ENCODE results near the gene SERPINB1. TPM values are rescaled to one million over a fixed set of nuclear protein-coding genes. Genes with fewer than 3 reads are reported as not detected.
A peak's percentile ranks its signal among the peaks of the same experiment; 100 is the strongest.

Gene SERPINB1
- total and polyA plus RNA-seq, 5 experiments from 2014 or later, result 65.3 to 130 (median 121) TPM

GRCh38 chr6:2827142-2827541 lies 14.5 kb downstream of the SERPINB1 start:
- Mint-ChIP-seq H3K4me1 (peaks cover 0 to 5% (median 1%) of the 10 kb centered on the region in 4 donors), H3K36me3 (peaks cover 0 to 13% (median 3%) of the 10 kb centered on the region in 3 donors), H3K27ac (no peak overlapping the region), H3K27me3 (no peaks in the 10 kb centered on the region), H3K4me3 (no peak overlapping the region), H3K9me3 (no peaks in the 10 kb centered on the region)
- POLR2A ChIA-PET, result interaction anchor here (0.5 to 1.7 kb wide), 3 partner anchors 14 to 109 kb away, joined by 3 to 4 read pairs (median 3); partner anchors contain the start of gene SERPINB1
- DNase-seq (no peak), ATAC-seq (no peak)

- Mint-ChIP-seq H3K36me3 (peaks cover 0 to 8% (median 0%) of the 10 kb centered on the region in 3 donors), H3K4me3 (no peak overlapping the region), H3K27me3 (no peaks in the 10 kb centered on the region), H3K9me3 (no peaks in the 10 kb centered on the region), H3K4me1 (peaks cover 0 to 5% (median 1%) of the 10 kb centered on the region in 4 donors), H3K27ac (no peak overlapping the region)
- DNase-seq (no peak), ATAC-seq (no peak)
- POLR2A ChIA-PET, result no interaction called here
These were observed 15.5 kb downstream of the SERPINB1 start for GRCh38 chr6:2826131-2826530.

GRCh38 chr6:2823104-2823850 lies 18.4 kb downstream of the SERPINB1 start:
- ATAC-seq, result no peak
- Mint-ChIP-seq H3K27me3 (no peaks in the 10 kb centered on the region), H3K4me3 (no peak overlapping the region), H3K36me3 (peaks cover 0 to 4% (median 0%) of the 10 kb centered on the region in 3 donors), H3K27ac (no peak overlapping the region), H3K9me3 (no peaks in the 10 kb centered on the region), H3K4me1 (peaks cover 0 to 17% (median 13%) of the 10 kb centered on the region in 4 donors)
- POLR2A ChIA-PET, result interaction anchor here (0.7 kb wide), 1 partner anchor 23 kb away, joined by 3 read pairs; no protein-coding TSS in a partner anchor
- DNase-seq, result no peak

GRCh38 chr6:2821554-2821953 lies 20.1 kb downstream of the SERPINB1 start:
- Mint-ChIP-seq H3K36me3 (peaks cover 0 to 5% (median 4%) of the 10 kb centered on the region in 3 donors), H3K4me3 (no peak overlapping the region), H3K9me3 (peaks cover 0 to 8% (median 3%) of the 10 kb centered on the region in 9 donors), H3K4me1 (peaks cover 5 to 32% (median 26%) of the 10 kb centered on the region in 4 donors), H3K27ac (no peak overlapping the region), H3K27me3 (no peaks in the 10 kb centered on the region)
- POLR2A ChIA-PET, result no interaction called here
- DNase-seq (no peak), ATAC-seq (no peak)

- Mint-ChIP-seq H3K4me3 (no peak overlapping the region), H3K9me3 (peaks cover 0 to 18% (median 13%) of the 10 kb centered on the region in 9 donors), H3K27me3 (no peaks in the 10 kb centered on the region), H3K27ac (no peak overlapping the region), H3K4me1 (peaks cover 5 to 32% (median 25%) of the 10 kb centered on the region in 4 donors), H3K36me3 (peaks cover 4 to 16% (median 8%) of the 10 kb centered on the region in 3 donors)
- no peak for ATAC-seq
- no peak for DNase-seq
- POLR2A ChIA-PET, result no interaction called here
These were observed 21.2 kb downstream of the SERPINB1 start for GRCh38 chr6:2820415-2820814.

- peaks cover 5 to 32% (median 25%) of the 10 kb centered on the region in 4 donors for H3K4me1 Mint-ChIP-seq
- peaks cover 0 to 22% (median 16%) of the 10 kb centered on the region in 9 donors for H3K9me3 Mint-ChIP-seq
- peaks cover 4 to 19% (median 12%) of the 10 kb centered on the region in 3 donors for H3K36me3 Mint-ChIP-seq
- no peak overlapping the region for H3K4me3 Mint-ChIP-seq
- no peak for ATAC-seq
- POLR2A ChIA-PET, result no interaction called here
- peak overlapping the region in 1 of 10 donors; percentile 8 for H3K27ac Mint-ChIP-seq
- H3K27me3 Mint-ChIP-seq, result no peaks in the 10 kb centered on the region
- DNase-seq, result no peak
These were observed 21.7 kb downstream of the SERPINB1 start for GRCh38 chr6:2819978-2820377.

- Mint-ChIP-seq H3K27ac (peak overlapping the region in 1 of 10 donors; percentile 42), H3K27me3 (no peaks in the 10 kb centered on the region), H3K36me3 (peaks cover 0 to 19% (median 13%) of the 10 kb centered on the region in 3 donors), H3K4me1 (peaks cover 5 to 32% (median 25%) of the 10 kb centered on the region in 4 donors), H3K9me3 (peaks cover 0 to 22% (median 16%) of the 10 kb centered on the region in 9 donors), H3K4me3 (no peak overlapping the region)
- ATAC-seq (no peak), DNase-seq (no peak)
- POLR2A ChIA-PET, result interaction anchor here (1.5 kb wide), 1 partner anchor 22 kb away, joined by 7 read pairs; the partner anchor contains the start of gene SERPINB1
These were observed 22.5 kb downstream of the SERPINB1 start for GRCh38 chr6:2819115-2819514.

- DNase-seq (no peak), ATAC-seq (no peak)
- Mint-ChIP-seq H3K27ac (no peak overlapping the region), H3K9me3 (peaks cover 0 to 22% (median 16%) of the 10 kb centered on the region in 9 donors), H3K4me1 (peaks cover 5 to 32% (median 25%) of the 10 kb centered on the region in 4 donors), H3K36me3 (peaks cover 0 to 19% (median 13%) of the 10 kb centered on the region in 3 donors), H3K27me3 (no peaks in the 10 kb centered on the region), H3K4me3 (no peak overlapping the region)
- POLR2A ChIA-PET, result interaction anchor here (1.5 kb wide), 1 partner anchor 23 kb away, joined by 7 read pairs; the partner anchor contains the start of gene SERPINB1
These were observed 23.1 kb downstream of the SERPINB1 start for GRCh38 chr6:2818593-2818992.

- no peak overlapping the region for H3K27ac Mint-ChIP-seq
- H3K4me1 Mint-ChIP-seq, result peaks cover 5 to 32% (median 25%) of the 10 kb centered on the region in 4 donors
- DNase-seq, result no peak
- H3K9me3 Mint-ChIP-seq, result peaks cover 0 to 22% (median 16%) of the 10 kb centered on the region in 9 donors
- H3K27me3 Mint-ChIP-seq, result no peaks in the 10 kb centered on the region
- H3K4me3 Mint-ChIP-seq, result no peak overlapping the region
- no peak for ATAC-seq
- peaks cover 0 to 19% (median 13%) of the 10 kb centered on the region in 3 donors for H3K36me3 Mint-ChIP-seq
- POLR2A ChIA-PET, result interaction anchor here (1.0 to 1.5 kb wide), 2 partner anchors 23 to 210 kb away, joined by 4 to 7 read pairs; partner anchors contain the start of gene SERPINB1
These were observed 23.7 kb downstream of the SERPINB1 start for GRCh38 chr6:2817903-2818443.

- H3K9me3 Mint-ChIP-seq, result peaks cover 0 to 22% (median 16%) of the 10 kb centered on the region in 9 donors
- no peaks in the 10 kb centered on the region for H3K27me3 Mint-ChIP-seq
- peaks cover 7 to 32% (median 25%) of the 10 kb centered on the region in 4 donors for H3K4me1 Mint-ChIP-seq
- no peak for DNase-seq
- H3K4me3 Mint-ChIP-seq, result no peak overlapping the region
- H3K27ac Mint-ChIP-seq, result no peak overlapping the region
- H3K36me3 Mint-ChIP-seq, result peaks cover 0 to 19% (median 13%) of the 10 kb centered on the region in 3 donors
- no peak for ATAC-seq
- POLR2A ChIA-PET, result interaction anchor here (1.7 kb wide), 1 partner anchor 25 kb away, joined by 3 read pairs; the partner anchor contains the start of gene SERPINB1
These were observed 25.5 kb downstream of the SERPINB1 start for GRCh38 chr6:2816158-2816557.

GRCh38 chr6:2812695-2813094 lies 29.0 kb downstream of the SERPINB1 start:
- no peak for ATAC-seq
- Mint-ChIP-seq H3K4me1 (peaks cover 11 to 16% (median 13%) of the 10 kb centered on the region in 4 donors), H3K9me3 (peaks cover 0 to 22% (median 16%) of the 10 kb centered on the region in 9 donors), H3K27me3 (no peaks in the 10 kb centered on the region), H3K27ac (no peak overlapping the region), H3K36me3 (peaks cover 0 to 19% (median 13%) of the 10 kb centered on the region in 3 donors), H3K4me3 (no peak overlapping the region)
- no peak for DNase-seq
- POLR2A ChIA-PET, result interaction anchor here (0.6 kb wide), 2 partner anchors 35 to 287 kb away, joined by 3 read pairs; no protein-coding TSS in a partner anchor

GRCh38 chr6:2810092-2810671 lies 31.5 kb downstream of the SERPINB1 start:
- no peak for ATAC-seq
- H3K9me3 Mint-ChIP-seq, result peaks cover 0 to 5% (median 2%) of the 10 kb centered on the region in 9 donors
- H3K27me3 Mint-ChIP-seq, result no peaks in the 10 kb centered on the region
- POLR2A ChIA-PET, result no interaction called here
- H3K4me3 Mint-ChIP-seq, result no peak overlapping the region
- H3K27ac Mint-ChIP-seq, result no peak overlapping the region
- peaks cover 0 to 2% (median under 1%) of the 10 kb centered on the region in 3 donors for H3K36me3 Mint-ChIP-seq
- peaks cover 0 to 9% (median 5%) of the 10 kb centered on the region in 4 donors for H3K4me1 Mint-ChIP-seq
- DNase-seq, result no peak

Data from naive thymus-derived CD8-positive, alpha-beta T cell (primary cell).